CD4-positive, alpha-beta T cell treated with Interleukin-1 beta for 1 hour (primary cell): ENCODE measurements around the gene RHNO1.

Source experiments
- DNase-seq, 2 donors: peaks; one replicate each; pipeline ENCODE4 v3.0.0-alpha.2; 2020 to 2022

The RHNO1 gene

DNA sequence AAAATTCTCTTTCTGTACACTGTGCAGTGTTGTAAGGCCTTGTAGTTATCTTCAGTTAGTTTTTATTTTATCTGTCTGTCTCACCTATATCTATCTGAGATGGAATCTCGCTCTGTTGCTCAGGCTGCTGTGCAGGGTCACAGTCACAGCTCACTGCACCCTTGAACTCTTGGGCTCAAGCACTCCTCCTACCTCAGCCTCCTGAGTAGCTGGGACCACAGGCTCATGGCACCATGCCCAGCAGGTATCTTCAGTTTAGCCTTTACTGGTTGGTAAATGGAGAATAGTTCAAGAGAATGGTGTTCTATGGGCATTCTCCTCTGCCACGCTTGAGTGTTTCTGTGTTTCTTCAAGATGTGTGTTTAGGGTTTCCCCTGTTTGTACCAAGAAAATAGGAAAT is 27.2 kb downstream of the RHNO1 start:
- no peak for DNase-seq

DNA sequence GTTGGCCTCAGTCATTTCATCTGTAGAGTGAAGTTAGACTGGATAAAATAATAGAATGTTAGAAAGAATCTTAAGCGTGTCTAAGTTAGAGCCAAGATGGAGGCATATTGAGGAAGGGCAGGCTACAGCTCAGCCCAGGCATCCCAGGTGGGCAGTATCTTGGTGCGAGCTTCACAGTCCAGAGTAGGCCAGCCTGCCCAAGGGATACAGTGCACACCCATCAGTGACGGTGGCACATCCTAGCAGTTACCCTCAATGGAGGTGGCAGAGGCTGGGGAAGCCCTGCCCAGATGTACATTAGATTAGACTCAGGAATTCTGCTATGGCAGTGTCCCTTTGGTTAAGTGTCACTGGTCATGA is 35.2 kb downstream of the RHNO1 start:
- no peak for DNase-seq

DNA sequence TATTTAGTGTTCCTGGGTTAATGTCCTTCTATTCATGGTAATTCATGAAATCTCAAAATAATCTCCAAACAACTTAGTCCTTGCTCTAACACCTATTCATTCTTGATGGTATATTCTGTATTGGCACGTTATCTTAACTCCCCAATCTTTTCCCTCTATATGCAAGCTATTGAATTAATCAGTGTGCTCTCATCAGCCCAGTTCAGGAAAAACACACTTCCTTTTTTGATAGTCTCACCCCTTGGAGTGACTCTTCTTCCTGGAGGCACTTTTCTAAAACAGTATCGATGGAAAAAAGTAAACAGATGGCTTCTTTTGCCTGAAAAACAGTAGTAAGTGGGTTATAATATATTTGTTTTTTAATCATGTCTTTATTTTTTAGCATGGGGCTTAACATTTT is 42.2 kb downstream of the RHNO1 start:
- DNase-seq, result no peak

- no peak for DNase-seq
Measured at GRCh38 chr12:2922329-2922728, 45.3 kb downstream of the RHNO1 start.

GRCh38 chr12:2923057-2923456 is 46.0 kb downstream of the RHNO1 start:
- no peak for DNase-seq

DNA sequence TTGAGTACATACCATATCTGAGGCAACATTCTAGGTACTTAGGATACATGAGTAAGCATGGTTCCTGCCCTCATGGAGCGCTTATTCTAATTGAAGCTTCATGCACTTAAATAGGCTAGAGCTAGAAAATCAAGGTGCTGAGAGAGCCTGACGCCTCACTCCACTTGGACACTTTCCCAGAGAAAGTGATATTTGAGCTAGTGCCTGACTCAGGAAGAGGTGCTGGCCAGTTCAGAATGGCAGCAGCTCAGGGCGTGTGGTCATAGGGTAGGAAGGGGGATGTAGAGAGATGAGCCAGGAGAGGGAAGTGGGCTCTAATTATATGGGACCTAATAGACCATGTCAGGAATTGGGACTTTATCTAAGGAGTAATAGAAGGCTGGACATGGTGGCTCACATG is 47.0 kb downstream of the RHNO1 start:
- DNase-seq, result no peak

DNA sequence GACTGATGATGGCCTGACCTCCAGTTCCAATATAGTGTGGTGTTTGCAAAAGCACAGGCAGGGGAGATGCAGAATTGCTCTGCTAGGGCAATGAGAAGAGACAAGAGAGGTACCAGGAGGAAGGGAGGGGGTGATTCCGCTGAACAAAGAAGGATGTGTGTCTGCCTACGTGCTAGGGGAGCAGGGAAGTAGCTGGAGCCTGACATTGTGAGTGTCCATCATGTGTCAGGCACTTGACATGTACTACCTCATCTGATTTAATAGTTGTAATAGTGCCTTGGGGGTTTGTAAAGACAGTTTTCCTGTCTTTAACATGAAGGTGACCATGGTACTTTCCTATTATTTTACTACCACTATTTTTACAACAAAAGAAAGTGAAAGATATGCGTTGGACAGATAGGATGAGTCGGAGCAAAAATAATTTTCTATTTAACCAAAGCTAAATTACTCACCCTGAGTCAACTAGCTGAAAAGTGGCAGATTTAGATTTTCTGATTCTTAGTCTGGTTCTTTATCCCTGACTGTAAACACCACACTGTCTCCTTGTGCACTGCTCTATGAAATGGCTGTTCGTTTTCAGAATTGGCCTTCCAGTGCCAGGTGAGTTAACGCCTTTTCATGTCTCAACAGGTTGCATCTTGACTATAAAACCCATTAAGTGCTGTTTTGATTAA is 48.4 kb downstream of the RHNO1 start:
- DNase-seq, result no peak

GRCh38 chr12:2930865-2931264 is 53.8 kb downstream of the RHNO1 start:
- DNase-seq, result no peak

DNA sequence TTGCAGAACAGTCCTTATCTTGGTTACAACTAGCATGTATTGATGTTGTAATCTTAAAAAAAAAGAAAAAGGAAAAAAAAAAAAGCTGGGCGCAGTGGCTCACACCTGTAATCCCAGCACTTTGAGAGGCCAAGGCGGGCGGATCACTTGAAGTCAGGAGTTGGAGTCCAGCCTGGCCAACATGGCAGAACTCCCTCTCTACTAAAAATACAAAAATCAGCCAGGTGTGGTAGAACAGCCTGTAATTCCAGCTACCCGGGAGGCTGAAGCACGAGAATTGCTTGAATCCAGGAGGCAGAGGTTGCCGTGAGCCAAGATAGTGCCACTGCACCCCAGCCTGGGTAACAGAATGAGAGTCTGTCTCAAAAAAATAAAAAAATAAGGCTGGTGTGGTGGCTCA is 56.6 kb downstream of the RHNO1 start:
- no peak for DNase-seq

DNA sequence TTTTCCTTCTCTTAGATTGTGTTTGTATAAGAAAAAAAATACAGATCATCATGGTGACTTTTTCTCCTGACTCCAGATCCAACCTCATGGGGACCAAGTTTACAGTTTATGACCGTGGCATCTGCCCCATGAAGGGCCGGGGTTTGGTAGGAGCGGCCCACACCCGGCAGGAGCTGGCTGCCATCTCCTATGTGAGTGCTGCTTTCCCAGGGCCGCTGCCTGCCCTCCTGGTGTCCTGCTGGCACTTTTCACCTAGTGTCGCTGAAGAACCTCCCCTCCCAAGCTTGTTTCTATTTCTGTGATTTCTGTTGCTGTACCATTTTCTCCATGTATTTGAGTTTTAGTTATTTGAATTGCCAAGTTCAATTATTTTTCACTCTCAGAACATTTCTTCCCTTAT is 57.3 kb downstream of the RHNO1 start:
- DNase-seq, result no peak

GRCh38 chr12:2936301-2936700 is 59.3 kb downstream of the RHNO1 start:
- DNase-seq, result no peak

DNA sequence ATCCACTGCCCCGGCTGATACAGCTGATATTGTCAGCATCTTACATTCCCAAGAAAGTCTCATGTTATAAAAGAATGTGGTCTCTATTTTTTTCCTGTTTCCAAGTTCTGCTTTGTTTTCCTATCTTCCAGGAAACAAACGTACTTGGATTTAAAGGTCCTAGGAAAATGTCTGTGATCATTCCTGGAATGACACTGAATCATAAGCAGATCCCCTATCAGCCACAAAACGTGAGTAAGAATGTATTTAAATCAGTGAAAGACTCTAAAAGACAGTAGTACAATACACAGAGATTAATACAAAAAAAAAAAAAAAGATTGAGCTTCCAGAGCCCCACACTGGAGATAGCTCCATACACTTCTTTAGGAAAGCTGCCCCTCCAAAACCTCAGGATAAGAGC is 60.5 kb downstream of the RHNO1 start:
- DNase-seq, result no peak
